Peyer's patch (tissue), 4 donors: ENCODE results near the gene VRK3.

Source experiments
- CTCF ChIP-seq, 6 experiments: fragments of 450-650 bp in 4 of 6; fragments of 200-600 bp in 2 of 6; sonication (generic) in 1 of 6; IDR thresholded peaks; one replicate each; pipeline ENCODE4 v1.5.1; 2017 to 2019; ENCODE audit warnings: antibody characterized with exemption in 6 of 6, mild to moderate bottlenecking in 3 of 6, moderate library complexity in 1 of 6
- POLR2A ChIP-seq, 2 donors: fragments of 450-650 bp; IDR thresholded peaks; one replicate each; pipeline ENCODE4 v1.5.1; 2017; ENCODE audit warnings: antibody characterized with exemption in 2 of 2, mild to moderate bottlenecking in 2 of 2, moderate library complexity in 2 of 2

- TF ChIP-seq CTCF (IDR thresholded peaks at IDR 0.05) (no peak), POLR2A (IDR thresholded peaks at IDR 0.05) (no peak)
Observed at GRCh38 chr19:49946415-49946814, 78.8 kb downstream of the VRK3 start.
